ENCODE results near the gene STRBP. TPM values are rescaled to one million over a fixed set of nuclear protein-coding genes. Genes with fewer than 3 reads are reported as not detected.
"Not testable (repeated sequence)": the region's sequence is repeated elsewhere in the genome, so short reads cannot be mapped to it uniquely, and the experiment has no call there.

Gene STRBP
- total RNA-seq, 1 donor from 2014 or later, result 45.4 TPM

- H3K9me3 Mint-ChIP-seq (ENCODE audit: unreplicated experiment), result no peaks in the 10 kb centered on the region
- peaks cover 5% of the 10 kb centered on the region for H3K4me1 Mint-ChIP-seq (ENCODE audit: unreplicated experiment)
- H3K27me3 Mint-ChIP-seq (ENCODE audit: unreplicated experiment), result no peaks in the 10 kb centered on the region
- H3K27ac Mint-ChIP-seq (ENCODE audit: unreplicated experiment), result no peak overlapping the region
- no peak for DNase-seq (ENCODE audit: low spot score)
- no peaks in the 10 kb centered on the region for H3K36me3 Mint-ChIP-seq (ENCODE audit: low read depth, unreplicated experiment)
- no peak for TF ChIP-seq CTCF (IDR thresholded peaks at IDR 0.05; ENCODE audit: unreplicated experiment)
- no peak overlapping the region for H3K4me3 Mint-ChIP-seq (ENCODE audit: unreplicated experiment)
Observed at GRCh38 chr9:123251741-123252140, 16.6 kb downstream of the STRBP start.

GRCh38 chr9:123251324-123251723, 17.1 kb downstream of the STRBP start:
- H3K27ac Mint-ChIP-seq (ENCODE audit: unreplicated experiment), result no peak overlapping the region
- no peaks in the 10 kb centered on the region for H3K9me3 Mint-ChIP-seq (ENCODE audit: unreplicated experiment)
- peaks cover 5% of the 10 kb centered on the region for H3K4me1 Mint-ChIP-seq (ENCODE audit: unreplicated experiment)
- H3K4me3 Mint-ChIP-seq (ENCODE audit: unreplicated experiment), result no peak overlapping the region
- DNase-seq (ENCODE audit: low spot score), result no peak
- no peak for TF ChIP-seq CTCF (IDR thresholded peaks at IDR 0.05; ENCODE audit: unreplicated experiment)
- no peaks in the 10 kb centered on the region for H3K36me3 Mint-ChIP-seq (ENCODE audit: low read depth, unreplicated experiment)
- H3K27me3 Mint-ChIP-seq (ENCODE audit: unreplicated experiment), result no peaks in the 10 kb centered on the region

GRCh38 chr9:123250504-123250903, 17.9 kb downstream of the STRBP start:
- Mint-ChIP-seq H3K36me3 (ENCODE audit: low read depth, unreplicated experiment) (no peaks in the 10 kb centered on the region), H3K27ac (ENCODE audit: unreplicated experiment) (no peak overlapping the region), H3K9me3 (ENCODE audit: unreplicated experiment) (no peaks in the 10 kb centered on the region), H3K4me3 (ENCODE audit: unreplicated experiment) (no peak overlapping the region), H3K4me1 (ENCODE audit: unreplicated experiment) (peaks cover 5% of the 10 kb centered on the region), H3K27me3 (ENCODE audit: unreplicated experiment) (no peaks in the 10 kb centered on the region)
- no peak for TF ChIP-seq CTCF (IDR thresholded peaks at IDR 0.05; ENCODE audit: unreplicated experiment)
- DNase-seq (ENCODE audit: low spot score), result no peak

- not testable (repeated sequence) for H3K27ac Mint-ChIP-seq (ENCODE audit: unreplicated experiment); H3K9me3 Mint-ChIP-seq (ENCODE audit: unreplicated experiment); H3K36me3 Mint-ChIP-seq (ENCODE audit: low read depth, unreplicated experiment); H3K27me3 Mint-ChIP-seq (ENCODE audit: unreplicated experiment); DNase-seq (ENCODE audit: low spot score); H3K4me1 Mint-ChIP-seq (ENCODE audit: unreplicated experiment); H3K4me3 Mint-ChIP-seq (ENCODE audit: unreplicated experiment)
Observed at GRCh38 chr9:123249162-123249561, 19.2 kb downstream of the STRBP start.

- H3K4me1 Mint-ChIP-seq (ENCODE audit: unreplicated experiment), result peaks cover 5% of the 10 kb centered on the region
Observed at GRCh38 chr9:123248630-123249029, 19.8 kb downstream of the STRBP start.

More at GRCh38 chr9:123248630-123249029, 19.8 kb downstream of the STRBP start:
- no peaks in the 10 kb centered on the region for H3K36me3 Mint-ChIP-seq (ENCODE audit: low read depth, unreplicated experiment)
- no peak for TF ChIP-seq CTCF (IDR thresholded peaks at IDR 0.05; ENCODE audit: unreplicated experiment)
- DNase-seq (ENCODE audit: low spot score), result no peak
- H3K9me3 Mint-ChIP-seq (ENCODE audit: unreplicated experiment), result no peaks in the 10 kb centered on the region
- H3K27me3 Mint-ChIP-seq (ENCODE audit: unreplicated experiment), result no peaks in the 10 kb centered on the region
- no peak overlapping the region for H3K27ac Mint-ChIP-seq (ENCODE audit: unreplicated experiment)
- H3K4me3 Mint-ChIP-seq (ENCODE audit: unreplicated experiment), result no peak overlapping the region
